HG02970 (cell line): ENCODE data around the gene ERC2.

Experiments used
- ATAC-seq: cut with Tn5 transposase; IDR thresholded peaks from one replicate; pipeline ENCODE4 v1.9.1; 2021; ENCODE audit warnings: mild to moderate bottlenecking, moderate library complexity, moderate number of reproducible peaks; ENCODE audit not compliant: unreplicated experiment, low FRiP score

Gene ERC2

DNA sequence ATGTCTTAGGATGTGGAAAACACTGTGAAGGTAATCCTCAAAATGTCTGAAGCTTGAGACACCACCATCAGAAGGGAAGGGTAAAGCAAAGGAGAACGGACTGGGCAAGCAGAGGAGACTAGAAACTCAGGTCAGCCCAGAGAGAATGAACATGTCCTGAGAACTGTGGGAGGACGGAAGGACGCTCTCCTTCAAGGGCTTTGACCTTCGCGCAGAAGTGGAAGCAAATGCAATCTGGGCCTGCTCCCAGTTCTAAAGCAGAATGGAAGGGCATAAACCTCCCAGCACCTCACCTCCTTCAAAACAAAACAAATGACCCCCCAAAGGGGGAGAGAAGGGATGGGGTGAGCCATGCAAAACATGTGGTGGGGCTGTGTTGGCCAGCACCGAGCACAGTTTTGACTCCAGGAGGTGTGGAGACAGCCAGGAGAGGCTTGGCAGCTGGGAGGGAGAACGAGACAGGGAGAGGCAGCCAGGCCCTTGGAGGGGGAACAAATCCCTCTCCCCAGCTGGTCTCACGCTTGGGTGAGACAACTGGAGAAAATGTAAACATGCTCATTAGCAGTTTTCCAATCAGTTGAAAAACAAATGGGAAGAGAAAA lies 758.8 kb downstream of the ERC2 start:
- ATAC-seq, result no peak

DNA sequence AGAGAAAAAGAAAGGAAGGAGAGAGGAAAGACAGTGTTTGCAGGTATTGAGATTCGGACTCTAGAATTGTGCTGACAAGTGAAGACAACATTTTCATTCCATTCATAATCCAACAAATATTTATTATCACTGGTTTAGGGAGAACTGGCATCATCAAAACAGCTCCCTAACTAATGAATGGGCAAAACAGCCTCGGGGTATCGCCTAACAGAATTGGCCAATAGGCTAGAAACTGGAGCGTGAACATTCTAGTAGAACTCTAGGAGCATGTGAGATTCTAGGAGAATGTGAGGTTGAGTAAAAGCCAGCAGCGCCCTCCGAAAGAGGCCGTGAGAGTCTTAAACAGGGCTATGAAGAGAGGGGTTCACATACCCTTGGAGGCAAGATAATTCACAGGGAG lies 759.3 kb downstream of the ERC2 start:
- no peak for ATAC-seq

DNA sequence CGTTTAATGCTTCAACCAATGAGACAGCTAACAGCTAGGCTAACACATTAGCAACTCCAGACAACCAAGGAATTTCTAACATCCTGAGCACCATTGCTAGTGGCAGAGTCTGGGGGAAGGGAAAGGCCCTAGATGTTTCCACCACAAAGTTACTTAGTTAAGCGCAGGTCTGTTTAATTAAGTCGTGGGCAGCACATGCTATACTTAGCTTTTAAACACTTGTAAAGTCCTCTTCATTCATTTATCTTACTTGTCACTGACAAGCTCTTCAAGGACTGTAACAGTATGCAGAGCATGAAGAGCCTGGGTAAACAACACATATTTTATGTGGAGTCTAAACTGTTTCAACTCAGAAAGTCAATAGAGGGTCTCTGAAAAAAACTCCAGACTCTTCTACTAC lies 760.0 kb downstream of the ERC2 start:
- no peak for ATAC-seq

DNA sequence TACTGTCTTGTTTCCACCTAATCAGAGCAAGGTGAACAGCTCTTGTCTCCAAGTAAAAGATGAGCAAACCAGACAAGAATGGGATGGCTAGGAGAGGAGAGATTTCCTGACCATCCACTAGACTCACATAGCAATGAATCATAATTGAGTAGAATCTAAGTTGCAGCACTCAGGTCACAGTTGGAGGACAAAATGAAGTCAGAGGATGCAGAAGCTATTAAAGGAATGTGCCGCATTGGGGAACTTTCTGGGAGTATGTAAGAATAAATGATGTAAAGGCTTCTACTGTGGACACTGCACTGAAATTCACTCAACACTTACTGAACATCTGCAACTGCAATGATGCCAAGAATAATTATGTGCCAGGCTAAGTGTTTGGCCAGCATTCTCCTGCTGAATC lies 763.7 kb downstream of the ERC2 start:
- no peak for ATAC-seq

DNA sequence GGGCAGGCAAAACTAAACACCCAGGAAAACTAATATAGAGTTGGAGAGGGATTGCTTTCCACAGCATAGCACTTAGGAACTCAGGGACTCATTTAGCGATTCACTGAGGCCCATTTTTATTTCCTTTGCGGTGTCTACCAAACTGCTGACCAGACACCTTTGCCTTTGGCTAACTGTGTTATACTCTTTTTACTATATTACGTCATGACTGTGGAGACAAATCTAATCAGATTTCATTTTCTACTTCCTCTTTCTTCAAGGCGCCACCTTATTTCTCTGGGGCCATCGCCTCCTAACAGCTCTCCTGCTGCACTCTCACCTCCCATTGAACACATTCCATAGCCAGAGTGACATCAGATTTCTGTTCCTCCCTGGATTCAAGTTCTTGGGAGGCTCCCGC lies 765.4 kb downstream of the ERC2 start:
- ATAC-seq, result no peak

DNA sequence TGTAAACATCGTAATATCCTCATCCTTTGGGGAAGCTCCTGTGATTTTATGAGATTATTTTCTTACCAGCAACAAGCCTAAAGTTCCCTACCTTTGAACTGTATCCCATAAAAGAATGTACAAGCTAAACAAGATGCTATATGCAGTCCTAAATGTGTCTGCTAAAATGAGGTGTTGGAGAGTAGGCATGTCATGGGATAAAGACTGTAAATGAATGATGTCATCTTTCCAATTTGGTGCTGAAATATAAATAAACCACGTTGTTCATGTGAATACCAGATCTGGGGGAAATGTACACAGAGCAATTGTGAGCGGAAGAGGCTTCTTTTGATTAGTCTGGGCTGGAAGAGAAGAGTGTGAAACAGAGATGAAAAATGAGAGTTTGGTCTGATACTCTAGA lies 766.3 kb downstream of the ERC2 start:
- ATAC-seq, result no peak

DNA sequence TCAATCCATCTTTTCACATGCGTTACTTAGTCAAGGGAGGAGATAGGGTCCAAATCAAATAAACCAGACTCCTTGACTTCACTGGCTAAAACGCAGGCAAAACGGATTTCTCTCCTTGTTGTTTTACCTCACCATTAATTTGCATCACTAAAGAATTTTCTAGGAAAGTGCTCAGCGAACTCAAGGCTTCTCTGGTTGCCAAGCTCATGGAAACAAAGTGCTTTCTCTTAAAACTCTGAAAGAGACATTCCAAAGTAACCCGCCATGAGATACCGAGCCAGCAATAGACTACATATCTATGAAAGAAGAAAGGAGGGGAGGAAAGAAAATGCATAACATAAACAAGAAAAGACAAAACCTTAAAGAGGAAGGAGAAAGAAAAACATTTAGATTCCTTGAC lies 769.4 kb downstream of the ERC2 start:
- ATAC-seq, result no peak

DNA sequence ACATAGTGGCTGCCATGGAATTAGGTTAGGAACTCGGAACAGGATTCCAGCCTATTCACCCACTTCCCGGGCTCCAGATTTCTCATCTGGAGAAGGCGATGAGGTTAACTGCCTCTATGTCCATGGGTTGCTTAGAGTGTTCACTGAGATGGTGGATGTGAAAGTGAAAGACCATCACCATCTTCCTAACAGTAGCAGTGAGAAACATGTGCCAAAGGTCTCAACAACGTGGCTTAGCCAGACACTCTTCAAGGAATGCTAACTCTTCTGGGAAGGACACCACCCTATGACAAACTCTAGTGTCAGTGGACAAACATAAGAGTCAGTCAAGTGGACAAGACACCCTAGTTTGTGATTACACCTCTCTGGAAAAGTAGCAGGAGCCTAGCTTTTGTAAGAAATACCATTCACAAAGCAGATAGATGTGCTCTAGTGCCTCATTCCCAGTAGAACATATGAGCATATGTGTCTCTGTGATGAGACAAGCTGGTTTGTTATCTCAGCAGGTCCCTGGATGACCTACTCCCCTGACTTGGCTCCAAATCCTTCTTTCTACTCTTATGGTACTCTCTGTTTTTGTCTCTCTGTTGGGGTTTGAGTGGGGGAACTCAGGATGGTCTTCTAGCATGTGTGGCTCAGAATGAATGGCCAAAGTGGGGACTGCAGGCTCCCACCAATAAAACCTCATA lies 770.9 kb downstream of the ERC2 start:
- no peak for ATAC-seq

DNA sequence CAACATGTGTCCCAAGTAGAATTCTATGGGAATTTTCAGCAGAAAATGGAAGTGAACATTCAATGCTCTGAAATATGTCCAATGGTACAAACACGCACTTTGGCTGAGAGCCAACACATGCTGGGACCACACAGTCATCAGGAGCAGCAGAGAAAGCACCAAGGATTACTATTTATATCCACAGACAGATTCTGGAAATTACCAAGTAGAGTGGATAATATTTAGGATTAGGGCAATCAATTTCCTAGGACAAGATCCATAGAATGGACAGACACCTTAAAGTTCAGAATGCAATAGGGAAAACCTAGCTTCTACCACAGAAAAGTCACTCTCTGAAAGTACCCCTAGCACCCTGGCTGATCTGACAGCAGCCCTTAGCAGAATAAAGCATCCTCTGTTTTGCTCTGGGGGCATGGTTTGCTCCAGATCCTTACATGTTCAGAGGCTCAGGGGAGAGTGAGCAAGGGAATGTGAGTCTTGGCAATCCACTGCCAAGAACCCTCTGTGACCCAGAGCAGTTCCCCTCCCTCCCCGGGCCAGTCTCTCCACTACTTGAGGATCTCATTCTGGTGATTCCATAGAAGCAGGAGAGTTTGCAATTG lies 775.2 kb downstream of the ERC2 start:
- ATAC-seq, result no peak

DNA sequence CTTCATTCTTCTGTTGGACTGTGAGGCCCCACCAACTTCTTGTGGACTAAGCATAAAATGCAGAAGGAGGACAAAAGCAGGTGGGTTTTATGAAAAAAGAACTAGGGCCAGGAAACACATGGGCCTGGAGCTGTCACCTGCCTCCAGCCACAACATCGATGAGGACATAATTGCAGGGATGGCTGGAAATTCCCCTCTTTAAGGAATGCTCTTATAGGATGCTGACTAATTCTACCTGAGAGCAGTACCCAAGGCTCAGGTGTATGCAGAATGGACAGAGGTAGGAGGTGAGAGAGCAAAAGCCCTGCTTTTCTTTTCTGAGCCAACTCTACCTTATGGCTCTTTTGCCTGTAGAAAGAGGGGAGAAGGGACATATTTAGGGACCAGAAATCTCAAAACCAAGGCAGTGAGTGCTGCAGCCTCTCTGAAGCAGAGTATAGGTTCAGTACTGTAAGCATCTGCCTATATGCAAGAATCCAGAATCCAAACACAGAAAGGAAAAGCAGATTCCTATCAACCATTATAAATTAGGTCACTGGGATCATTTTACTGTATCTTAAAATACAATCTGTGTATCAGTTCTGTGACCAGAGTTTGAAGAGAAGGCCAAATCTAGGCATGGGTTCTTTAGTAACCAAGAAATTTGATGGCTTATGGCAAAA lies 775.8 kb downstream of the ERC2 start:
- no peak for ATAC-seq

DNA sequence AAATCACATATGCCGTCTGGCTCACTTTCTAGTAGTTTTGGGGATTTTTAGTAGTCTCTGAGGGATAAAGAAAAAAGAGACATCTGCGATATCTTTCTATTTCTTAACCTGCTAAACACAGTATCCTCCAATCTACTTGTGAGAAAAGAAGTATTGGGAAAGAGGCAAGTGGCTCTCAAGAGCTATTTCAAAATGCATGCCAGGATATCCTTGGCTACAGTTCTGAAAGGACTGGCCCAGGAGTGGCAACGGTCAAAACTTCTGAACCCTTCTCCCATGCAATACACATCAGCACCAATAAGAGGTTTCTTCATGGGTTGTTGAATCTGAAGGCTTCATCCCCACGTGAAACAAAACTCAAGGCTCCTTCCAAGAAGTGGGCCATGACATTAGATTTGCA lies 777.1 kb downstream of the ERC2 start:
- no peak for ATAC-seq

DNA sequence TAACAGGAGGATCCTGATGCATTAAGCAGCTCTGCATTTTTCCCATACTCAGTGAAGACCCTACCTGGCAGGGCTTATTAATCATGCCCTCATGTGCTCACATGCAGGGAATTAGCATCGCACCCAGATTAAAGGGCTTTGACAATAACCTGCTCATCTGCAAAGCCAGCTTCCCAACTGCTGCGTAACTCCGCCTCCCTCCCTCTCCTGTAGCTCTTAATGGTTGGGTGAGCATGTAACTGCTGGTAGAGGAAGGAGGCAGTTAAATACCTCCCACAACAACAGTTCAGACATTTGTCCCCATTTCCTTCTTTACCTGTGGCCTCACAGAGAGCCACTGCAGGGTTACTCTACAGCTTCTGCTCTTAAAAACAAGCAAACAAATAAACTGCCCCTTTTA lies 777.5 kb downstream of the ERC2 start:
- no peak for ATAC-seq

DNA sequence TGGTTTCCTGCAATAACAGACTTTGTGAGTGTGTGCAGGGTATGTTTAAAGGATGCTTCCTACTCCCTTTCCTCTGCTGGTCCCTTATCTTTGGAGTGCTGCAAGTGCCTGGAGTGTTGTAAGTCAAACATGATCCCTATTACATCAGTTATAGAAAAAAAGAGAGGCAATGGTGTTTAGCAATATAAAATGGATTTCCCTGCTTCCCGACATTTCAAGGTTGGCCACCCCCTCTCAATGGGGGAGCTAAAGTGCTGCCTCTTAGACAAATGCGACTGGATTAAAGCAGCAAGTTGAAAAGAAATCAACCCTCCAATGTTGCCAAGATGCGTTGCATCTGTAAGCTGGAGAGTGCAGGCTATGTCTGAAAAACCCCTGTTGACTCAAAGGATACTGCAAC lies 778.1 kb downstream of the ERC2 start:
- ATAC-seq, result no peak

DNA sequence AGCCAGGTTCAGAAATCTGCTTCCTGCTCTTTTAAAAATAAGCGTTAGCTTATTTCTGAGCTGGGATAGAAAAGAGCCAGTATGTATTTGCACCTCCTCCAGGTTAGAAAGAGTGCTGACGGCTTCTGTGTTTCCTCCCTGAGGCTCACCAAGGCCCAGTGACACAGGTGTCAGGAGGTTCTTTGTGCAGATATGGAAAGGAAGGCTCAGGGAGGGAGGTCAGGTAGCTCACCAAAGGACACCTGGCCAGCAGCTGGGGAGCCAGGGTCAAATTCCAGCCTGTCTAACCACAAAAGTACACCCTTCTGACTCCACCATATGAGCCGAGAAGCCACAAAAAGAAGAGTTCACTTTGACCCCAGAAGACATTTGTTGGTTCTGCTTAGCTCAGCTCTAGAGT lies 780.1 kb downstream of the ERC2 start:
- no peak for ATAC-seq

DNA sequence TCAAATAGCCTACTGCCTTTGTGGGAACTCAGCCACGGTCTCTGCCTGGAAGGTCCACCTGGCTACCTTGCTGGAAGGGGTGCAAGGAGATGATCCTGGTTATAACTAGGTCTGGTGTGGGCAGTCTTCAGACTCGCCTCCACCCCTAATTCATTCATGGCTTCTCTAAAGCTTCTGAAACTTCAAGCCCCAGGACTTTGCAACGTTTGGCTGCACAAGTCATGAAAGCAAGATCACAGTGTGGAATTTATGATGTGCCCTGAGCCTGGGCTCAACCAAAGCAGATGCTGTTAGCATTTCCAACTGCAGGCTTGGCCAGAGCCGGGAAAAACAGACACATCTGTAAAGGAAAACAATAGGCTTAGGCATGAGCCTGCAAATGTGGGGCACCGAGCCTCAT lies 780.7 kb downstream of the ERC2 start:
- ATAC-seq, result no peak

DNA sequence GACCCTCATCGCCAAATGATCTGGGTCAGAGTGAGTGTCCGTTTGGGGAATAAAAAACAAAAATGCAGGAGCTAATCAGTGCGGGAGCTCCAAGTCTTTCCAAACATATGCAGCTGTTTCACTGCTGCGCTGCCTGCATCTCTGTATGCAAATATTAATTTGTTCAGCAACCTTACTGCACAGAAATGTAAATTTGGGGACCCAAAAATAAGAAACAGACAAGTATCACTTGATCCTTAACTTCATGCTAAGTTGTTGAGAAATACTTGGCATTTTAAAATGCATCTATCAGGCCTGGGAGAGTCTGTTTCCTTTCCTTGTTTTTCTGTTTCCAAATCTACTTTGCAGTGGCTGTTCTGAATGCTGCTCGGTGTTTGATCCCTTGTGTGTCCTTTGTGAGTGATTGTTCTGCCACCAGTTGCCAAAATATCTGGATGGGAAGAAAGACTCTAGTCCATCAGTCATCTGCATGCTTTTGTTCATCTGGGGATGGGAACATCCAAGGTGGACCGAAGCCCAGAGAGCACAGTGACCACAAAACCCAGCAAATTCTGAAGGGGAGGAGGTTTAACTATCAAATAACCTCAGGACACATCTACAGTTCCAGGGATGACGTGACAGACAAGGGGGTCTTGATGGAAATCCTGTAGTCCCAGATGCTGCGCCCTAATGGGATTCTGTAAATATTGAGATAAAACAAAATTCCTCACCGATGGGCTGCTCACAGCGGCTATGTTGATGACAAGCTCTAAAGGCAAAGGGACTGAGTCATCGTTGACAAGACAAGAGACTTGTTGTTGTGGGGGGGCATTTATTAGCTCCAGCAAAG lies 781.6 kb downstream of the ERC2 start:
- ATAC-seq, result no peak

DNA sequence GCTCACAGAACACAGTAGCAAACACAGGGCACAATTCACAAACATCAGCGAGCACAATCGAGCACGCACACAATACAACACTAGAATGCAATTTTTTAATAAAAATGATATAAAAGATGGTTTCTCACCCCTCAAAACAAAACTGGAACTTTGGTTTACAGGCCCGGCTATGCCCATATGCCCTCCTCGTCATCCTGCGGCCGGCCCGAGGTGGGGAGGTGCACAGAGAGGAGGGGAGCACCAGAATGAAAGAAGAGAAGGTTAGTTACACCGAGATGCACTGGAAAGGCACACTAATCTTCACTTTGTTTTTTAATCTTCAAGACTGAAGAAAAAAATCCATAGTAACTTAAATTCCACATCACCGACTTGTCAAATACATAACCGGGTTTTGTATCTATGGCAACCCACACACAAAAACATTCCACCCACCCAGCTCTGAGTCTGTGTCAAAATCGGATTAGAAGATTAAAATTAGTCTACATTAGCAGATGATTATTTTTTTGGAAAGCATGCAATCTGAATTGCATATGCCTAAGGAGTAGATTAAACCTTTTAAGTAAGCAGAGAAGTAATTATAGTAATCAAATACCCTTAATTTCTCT lies 784.5 kb downstream of the ERC2 start:
- ATAC-seq, result no peak

DNA sequence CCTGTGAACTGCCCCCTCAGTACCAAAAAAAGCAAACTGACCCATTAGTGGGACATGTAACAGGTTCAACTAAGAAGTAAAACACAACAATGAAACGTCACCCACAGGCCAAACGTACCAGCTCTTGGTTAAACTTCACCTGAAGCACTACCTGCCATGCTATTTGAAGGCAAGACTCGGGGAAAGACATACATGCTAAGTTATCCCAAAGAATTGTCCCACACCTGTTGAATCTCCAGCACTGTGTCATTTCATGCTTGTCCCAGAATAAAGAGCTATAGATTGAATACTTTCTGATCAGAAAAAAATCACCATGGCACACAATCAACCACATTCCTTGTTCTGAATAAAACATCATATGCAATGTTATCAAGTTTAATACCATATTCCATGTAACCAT lies 785.8 kb downstream of the ERC2 start:
- no peak for ATAC-seq

DNA sequence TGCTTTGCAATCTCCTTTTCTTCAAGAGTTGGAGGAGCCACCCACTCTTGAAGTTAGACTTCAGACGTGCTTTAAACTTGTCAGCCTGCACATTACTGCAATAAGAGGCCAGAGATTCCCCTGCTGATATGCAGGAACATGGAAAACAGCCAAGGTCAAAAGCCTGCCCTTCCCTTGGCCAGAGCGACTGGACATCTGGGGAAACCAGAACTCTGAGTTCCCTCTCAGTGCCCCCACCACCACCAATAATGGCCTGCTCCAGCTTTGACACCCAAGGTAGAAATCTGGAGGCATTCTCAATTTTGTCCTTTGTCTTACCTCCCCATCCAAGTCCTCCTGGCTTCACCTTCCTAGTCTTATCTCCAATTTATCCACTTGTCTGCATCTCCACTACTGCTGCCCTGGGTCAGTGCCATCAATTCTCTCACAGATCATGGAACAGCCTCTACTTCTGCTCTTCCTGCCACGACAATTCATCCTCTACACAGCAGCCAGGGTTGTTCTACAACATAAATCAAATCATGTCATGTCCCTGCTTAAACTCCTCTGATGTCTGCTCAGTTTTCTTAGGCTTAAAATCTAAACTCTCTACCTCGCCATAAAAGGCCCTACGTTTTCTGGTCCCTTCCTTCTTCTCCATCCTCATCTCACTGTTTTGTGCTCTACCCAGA lies 789.6 kb downstream of the ERC2 start:
- no peak for ATAC-seq

DNA sequence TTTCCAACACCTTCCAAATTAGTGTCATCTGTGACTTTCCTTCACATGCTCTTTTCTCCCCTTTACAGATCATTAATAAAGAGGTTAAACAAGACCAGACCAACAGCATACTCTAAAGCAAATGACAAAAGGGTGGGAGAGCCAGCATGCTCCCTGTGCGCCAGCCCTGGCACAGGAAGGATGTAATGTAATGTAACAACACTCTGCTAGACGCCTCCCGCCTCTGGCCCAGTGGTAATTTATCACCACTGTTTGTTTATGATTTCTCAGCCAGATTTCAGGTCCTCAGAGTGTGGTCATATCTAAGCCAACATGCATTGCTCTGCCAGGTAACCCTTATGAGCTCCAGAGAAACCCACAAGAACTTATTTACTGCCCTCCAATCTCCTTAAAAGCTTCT lies 791.6 kb downstream of the ERC2 start:
- ATAC-seq, result no peak
